Measurements from ENCODE around the gene ZNF630.

GRCh38 chrX:48025561-48025960 is 45.9 kb downstream of the ZNF630 start:
- TF ChIP-seq BACH2 (CRISPR knock-in tag; IDR thresholded peaks at IDR 0.05; ENCODE audit: borderline replicate concordance), result no peak
- TF ChIP-seq ZNF70 (CRISPR knock-in tag; IDR thresholded peaks at IDR 0.05), result no peak
- TF ChIP-seq TSHZ2 (CRISPR knock-in tag; IDR thresholded peaks at IDR 0.05), result no peak

Data from SK-N-SH treated with all-trans-retinoic acid at 6 μM for 48 hours (cell line).